PFSK-1 (cell line): Measurements from ENCODE around the gene RHOH.

Experiments used
- POLR2AphosphoS5 ChIP-seq: IDR thresholded peaks from 2 replicates; pipeline ENCODE4 v1.6.1; 2012; ENCODE audit warnings: low read depth, mild to moderate bottlenecking, control low read depth, low read length, moderate library complexity
- TF ChIP-seq, protein P1 (sequence below), 2 experiments: IDR thresholded peaks; 2 replicates each; pipeline versions ENCODE4 v1.6.1 to v1.8.0; 2011 to 2012; ENCODE audit warnings: low read depth in 2 of 2, low read length in 2 of 2, control low read depth in 1 of 2, inconsistent platforms in 1 of 2, mild to moderate bottlenecking in 1 of 2, moderate library complexity in 1 of 2; ENCODE audit not compliant: insufficient read depth in 1 of 2

DNA sequence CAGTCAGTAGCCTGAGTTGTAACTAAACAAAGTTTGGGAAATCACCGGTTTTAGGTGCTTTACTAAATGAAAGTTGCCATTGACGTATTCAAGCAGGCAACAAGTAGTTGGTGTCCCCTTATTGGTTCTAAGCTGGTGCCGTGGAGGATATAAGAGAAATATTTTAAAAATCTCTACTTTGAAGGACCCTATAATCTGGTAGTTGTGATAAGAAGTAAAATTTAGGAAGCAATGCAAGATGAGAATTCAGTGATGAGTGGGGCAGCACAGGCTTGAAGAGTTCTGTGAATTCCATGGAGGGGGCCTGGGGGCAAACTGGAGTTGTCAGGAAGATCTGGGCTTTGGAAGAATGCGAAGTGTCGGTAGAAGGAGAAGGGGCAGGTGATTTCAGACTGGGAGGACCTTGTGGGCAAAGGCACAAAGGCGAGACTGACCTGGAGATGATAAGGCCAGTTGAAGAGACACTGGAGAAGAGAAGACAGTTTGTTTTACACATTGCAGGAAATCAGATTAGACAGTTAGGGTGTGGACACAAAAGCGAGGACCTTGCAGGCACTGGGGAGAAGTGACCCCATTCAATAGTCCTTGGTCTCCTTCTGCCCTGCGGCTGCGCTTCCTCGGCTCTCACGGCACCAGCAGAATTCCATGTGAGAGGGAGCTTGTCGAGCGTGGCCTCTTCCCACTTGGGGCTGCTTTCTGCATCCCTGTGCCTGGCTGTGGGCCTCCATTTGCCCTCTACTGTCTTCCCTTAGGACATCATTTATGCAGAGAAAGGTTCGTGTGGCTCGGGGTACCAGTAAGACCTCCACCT is 1.3 kb downstream of the RHOH start:
- TF ChIP-seq, protein P1, sequence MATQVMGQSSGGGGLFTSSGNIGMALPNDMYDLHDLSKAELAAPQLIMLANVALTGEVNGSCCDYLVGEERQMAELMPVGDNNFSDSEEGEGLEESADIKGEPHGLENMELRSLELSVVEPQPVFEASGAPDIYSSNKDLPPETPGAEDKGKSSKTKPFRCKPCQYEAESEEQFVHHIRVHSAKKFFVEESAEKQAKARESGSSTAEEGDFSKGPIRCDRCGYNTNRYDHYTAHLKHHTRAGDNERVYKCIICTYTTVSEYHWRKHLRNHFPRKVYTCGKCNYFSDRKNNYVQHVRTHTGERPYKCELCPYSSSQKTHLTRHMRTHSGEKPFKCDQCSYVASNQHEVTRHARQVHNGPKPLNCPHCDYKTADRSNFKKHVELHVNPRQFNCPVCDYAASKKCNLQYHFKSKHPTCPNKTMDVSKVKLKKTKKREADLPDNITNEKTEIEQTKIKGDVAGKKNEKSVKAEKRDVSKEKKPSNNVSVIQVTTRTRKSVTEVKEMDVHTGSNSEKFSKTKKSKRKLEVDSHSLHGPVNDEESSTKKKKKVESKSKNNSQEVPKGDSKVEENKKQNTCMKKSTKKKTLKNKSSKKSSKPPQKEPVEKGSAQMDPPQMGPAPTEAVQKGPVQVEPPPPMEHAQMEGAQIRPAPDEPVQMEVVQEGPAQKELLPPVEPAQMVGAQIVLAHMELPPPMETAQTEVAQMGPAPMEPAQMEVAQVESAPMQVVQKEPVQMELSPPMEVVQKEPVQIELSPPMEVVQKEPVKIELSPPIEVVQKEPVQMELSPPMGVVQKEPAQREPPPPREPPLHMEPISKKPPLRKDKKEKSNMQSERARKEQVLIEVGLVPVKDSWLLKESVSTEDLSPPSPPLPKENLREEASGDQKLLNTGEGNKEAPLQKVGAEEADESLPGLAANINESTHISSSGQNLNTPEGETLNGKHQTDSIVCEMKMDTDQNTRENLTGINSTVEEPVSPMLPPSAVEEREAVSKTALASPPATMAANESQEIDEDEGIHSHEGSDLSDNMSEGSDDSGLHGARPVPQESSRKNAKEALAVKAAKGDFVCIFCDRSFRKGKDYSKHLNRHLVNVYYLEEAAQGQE (IDR thresholded peaks at IDR 0.05; ENCODE audit: insufficient read depth in 1 of 2, low read depth in 2 of 2, low read length in 2 of 2): no peak
- no peak for TF ChIP-seq POLR2AphosphoS5
